HG03159 (cell line): Measurements from ENCODE around the gene PI4K2B.
A peak's percentile ranks its signal among the peaks of the same experiment; 100 is the strongest.
"Not testable (repeated sequence)": the region's sequence is repeated elsewhere in the genome, so short reads cannot be mapped to it uniquely, and the experiment has no call there.

ENCODE experiments used
- ATAC-seq: cut with Tn5 transposase; IDR thresholded peaks from one replicate; pipeline ENCODE4 v1.9.1; 2021; ENCODE audit warnings: mild to moderate bottlenecking, moderate library complexity; ENCODE audit not compliant: unreplicated experiment

PI4K2B gene

GRCh38 chr4:25233737-25234389 lies at the start of gene PI4K2B:
Gene PI4K2B (plus strand): TSS chr4:25234033. CDS start chr4:25234164, 131 bp downstream.
- peak; percentile 69 for ATAC-seq

GRCh38 chr4:25184056-25184455 lies 49.8 kb upstream of the PI4K2B start:
- ATAC-seq, result no peak

- no peak for ATAC-seq
Measured at GRCh38 chr4:25190407-25190806, 43.4 kb upstream of the PI4K2B start.

GRCh38 chr4:25198713-25199112 lies 35.1 kb upstream of the PI4K2B start:
- no peak for ATAC-seq

GRCh38 chr4:25207997-25208396 lies 25.8 kb upstream of the PI4K2B start:
- no peak for ATAC-seq

GRCh38 chr4:25209702-25210101 lies 24.1 kb upstream of the PI4K2B start:
- no peak for ATAC-seq

- no peak for ATAC-seq
Measured at GRCh38 chr4:25211721-25212120, 22.1 kb upstream of the PI4K2B start.

- no peak for ATAC-seq
Measured at GRCh38 chr4:25212822-25213221, 21.0 kb upstream of the PI4K2B start.

GRCh38 chr4:25213347-25213979 lies 20.4 kb upstream of the PI4K2B start:
- no peak for ATAC-seq

GRCh38 chr4:25214750-25215149 lies 19.1 kb upstream of the PI4K2B start:
- not testable (repeated sequence) for ATAC-seq

GRCh38 chr4:25215511-25215910 lies 18.3 kb upstream of the PI4K2B start:
- no peak for ATAC-seq

- no peak for ATAC-seq
Measured at GRCh38 chr4:25221377-25221776, 12.5 kb upstream of the PI4K2B start.

- no peak for ATAC-seq
Measured at GRCh38 chr4:25223802-25224375, 9.9 kb upstream of the PI4K2B start.

GRCh38 chr4:25229804-25230203 lies 4.0 kb upstream of the PI4K2B start:
- no peak for ATAC-seq

- no peak for ATAC-seq
Measured at GRCh38 chr4:25233194-25233593, 639 bp upstream of the PI4K2B start.

- peak; percentile 62 for ATAC-seq
Measured at GRCh38 chr4:25234390-25235370, 847 bp downstream of the PI4K2B start.

- no peak for ATAC-seq
Measured at GRCh38 chr4:25235401-25235800, 1.6 kb downstream of the PI4K2B start.

- ATAC-seq, result not testable (repeated sequence)
Measured at GRCh38 chr4:25236030-25236429, 2.2 kb downstream of the PI4K2B start.

- ATAC-seq, result no peak
Measured at GRCh38 chr4:25236971-25237370, 3.1 kb downstream of the PI4K2B start.

GRCh38 chr4:25238052-25238451 lies 4.2 kb downstream of the PI4K2B start:
- ATAC-seq, result no peak

- ATAC-seq, result not testable (repeated sequence)
Measured at GRCh38 chr4:25239528-25239927, 5.7 kb downstream of the PI4K2B start.
